Frontal cortex (tissue), 4 donors: Measurements from ENCODE around the gene RPS6KA4. TPM values are rescaled to one million over a fixed set of nuclear protein-coding genes. Genes with fewer than 3 reads are reported as not detected.
A peak's percentile ranks its signal among the peaks of the same experiment; 100 is the strongest.

Experiments used
- DNase-seq, 2 donors: peaks; one replicate each; pipeline ENCODE4 v3.0.0; 2012; ENCODE audit warnings: low spot score in 2 of 2
- FAIRE-seq: peaks from 2 replicates; lab custom pipeline; 2012; peaks lifted over from hg19 to GRCh38; lab: Jason Lieb, UNC
- total RNA-seq: library from RNA; depleted of rRNA; stranded (reverse); fragments of >200 nt; gene quantifications from one replicate; pipeline ENCODE4 v1.2.3, GENCODE V29; 2014
- donor health status: control.
- donor health status: control.
- donor health status: control.

RPS6KA4 gene
- total RNA-seq, 1 donor from 2014 or later = 9.4 TPM

DNA sequence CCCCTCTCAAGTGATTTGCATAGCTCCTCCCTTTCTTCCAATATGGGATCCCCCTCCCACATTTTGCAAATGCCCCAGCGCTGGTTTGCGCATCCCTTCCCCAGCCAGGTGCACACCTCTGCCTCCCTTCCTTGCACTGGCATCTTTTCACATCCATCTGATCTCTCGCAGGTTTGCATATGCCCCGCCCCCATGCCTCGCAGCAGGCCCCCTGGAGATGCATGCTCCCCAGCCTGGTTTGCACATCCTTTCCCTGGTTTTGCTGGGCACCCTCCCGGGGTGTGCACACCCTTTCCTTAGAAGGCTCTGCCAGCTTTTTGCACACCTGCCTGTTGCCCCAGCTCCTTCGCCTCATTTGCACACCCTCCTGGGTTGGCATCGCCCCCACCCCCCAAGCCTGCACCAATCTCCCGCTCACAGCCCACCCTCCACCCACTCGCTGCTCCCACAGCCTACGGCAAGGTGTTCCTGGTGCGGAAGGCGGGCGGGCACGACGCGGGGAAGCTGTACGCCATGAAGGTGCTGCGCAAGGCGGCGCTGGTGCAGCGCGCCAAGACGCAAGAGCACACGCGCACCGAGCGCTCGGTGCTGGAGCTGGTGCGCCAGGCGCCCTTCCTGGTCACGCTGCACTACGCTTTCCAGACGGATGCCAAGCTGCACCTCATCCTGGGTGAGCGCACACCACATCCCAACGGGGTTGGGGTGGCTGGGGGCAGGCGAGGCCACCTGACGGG is 917 bp downstream of the RPS6KA4 start:
- no peak for FAIRE-seq
- DNase-seq = peak; percentile 53 to 66

DNA sequence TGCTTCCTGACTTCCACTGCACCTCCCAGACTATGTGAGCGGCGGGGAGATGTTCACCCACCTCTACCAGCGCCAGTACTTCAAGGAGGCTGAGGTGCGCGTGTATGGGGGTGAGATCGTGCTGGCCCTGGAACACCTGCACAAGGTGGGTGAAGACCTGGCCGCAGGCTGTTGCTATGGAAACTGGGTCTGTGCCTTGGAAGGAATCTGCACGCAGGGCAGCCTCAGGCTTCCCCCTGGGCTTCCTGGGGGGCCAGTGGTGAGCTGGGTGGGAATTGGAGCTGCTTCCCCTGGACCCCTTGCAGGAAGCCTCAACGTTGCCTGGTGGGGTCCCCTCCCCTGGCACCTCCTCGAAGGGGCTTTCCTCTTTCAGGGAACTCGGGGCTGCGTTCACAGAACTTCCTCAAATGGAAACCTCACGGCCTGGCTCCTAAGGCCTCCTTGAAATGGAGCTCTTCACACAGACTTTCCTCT is 1.5 kb downstream of the RPS6KA4 start:
- DNase-seq (peak in 1 of 2 donors; percentile 43), FAIRE-seq (no peak)

DNA sequence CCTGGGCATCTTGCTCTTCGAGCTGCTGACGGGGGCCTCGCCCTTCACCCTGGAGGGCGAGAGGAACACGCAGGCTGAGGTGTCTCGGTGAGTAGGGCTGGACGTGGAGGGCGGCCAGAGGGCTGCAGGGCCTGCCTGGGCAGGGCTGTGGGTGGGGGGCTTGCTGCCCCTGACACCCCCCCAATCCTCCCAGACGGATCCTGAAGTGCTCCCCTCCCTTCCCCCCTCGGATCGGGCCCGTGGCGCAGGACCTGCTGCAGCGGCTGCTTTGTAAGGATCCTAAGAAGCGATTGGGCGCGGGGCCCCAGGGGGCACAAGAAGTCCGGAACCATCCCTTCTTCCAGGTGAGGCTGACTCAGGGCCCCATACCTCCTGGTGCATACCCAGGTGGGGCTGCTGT is 2.7 kb downstream of the RPS6KA4 start:
- no peak for FAIRE-seq
- DNase-seq = no peak

DNA sequence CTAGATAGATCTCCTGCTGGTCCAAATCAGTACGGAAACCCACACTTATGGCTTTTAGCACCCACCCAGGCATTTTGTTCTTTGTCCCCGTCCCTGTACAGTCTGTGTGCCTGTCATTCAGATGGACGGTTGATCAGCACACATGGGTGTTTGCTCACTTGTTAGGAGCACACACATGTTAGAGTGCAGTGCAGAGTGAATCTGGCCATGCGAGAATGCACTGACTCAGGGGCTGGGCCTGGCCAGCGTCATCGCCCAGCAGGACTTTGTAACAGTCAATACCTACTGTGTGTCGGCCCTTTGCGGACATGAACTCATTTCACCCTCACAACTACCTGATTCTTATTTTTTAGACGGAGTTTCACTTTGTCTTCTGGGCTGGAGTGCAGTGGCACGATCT is 3.4 kb downstream of the RPS6KA4 start:
- DNase-seq = no peak
- no peak for FAIRE-seq

DNA sequence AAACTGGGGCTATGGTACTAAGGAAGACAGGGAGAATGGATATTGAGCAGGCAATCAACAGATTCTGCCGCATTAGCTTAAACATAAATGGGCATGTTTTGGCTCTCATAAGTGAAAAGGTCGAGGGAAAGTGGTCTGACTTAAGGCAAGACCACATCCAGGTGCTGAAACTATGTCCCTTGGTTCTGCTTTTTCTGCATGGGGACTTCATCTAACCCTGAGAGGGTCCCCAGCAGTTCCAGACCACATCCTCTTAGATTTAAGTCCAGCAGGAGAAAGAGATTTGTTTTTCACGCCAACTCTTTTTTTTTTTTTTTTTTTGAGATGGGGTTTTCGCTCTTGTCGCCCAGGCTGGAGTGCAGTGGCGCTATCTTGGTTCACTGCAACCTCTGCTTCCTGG is 5.5 kb downstream of the RPS6KA4 start:
- FAIRE-seq = no peak
- DNase-seq = no peak

DNA sequence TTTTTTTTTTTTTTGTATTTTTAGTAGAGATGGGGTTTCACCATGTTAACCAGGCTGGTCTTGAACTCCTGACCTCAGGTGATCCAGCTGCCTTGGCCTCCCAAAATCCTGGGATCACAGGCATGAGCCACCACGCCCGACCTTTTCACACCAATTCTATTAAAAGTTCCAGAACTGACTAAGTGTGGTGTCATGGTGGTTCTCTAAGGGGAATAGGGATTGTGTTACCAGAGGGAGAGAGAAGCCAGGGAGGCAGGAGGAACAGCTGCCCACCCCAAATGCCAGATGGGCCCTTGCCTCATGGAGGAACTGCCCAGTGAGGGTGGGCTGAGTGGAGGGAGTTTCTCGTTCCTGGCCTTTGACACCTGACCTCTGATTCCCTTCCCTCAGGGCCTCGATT is 5.9 kb downstream of the RPS6KA4 start:
- no peak for FAIRE-seq

DNA sequence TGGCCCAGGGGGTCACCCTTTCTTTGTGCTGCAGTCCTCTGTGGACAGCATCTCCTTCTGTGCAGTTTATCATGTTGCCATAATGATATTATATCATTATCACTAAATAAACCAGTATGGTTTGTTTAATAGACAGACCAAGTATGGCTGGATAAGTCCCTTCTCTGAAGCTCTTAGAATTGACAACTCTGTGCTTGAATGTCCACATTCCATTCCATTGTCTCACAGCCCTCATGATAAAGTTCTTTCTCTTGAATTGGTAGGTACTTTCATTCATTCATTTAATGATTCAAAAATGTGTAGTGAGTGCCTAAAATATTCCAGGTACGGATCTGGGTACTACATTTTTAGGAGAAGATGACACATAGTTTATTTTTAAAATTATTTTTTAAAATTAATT is 7.8 kb downstream of the RPS6KA4 start:
- DNase-seq (no peak), FAIRE-seq (no peak)

More for the DNA sequence above, 5.9 kb downstream of the RPS6KA4 start:
- DNase-seq = peak in 1 of 2 donors; percentile 14

DNA sequence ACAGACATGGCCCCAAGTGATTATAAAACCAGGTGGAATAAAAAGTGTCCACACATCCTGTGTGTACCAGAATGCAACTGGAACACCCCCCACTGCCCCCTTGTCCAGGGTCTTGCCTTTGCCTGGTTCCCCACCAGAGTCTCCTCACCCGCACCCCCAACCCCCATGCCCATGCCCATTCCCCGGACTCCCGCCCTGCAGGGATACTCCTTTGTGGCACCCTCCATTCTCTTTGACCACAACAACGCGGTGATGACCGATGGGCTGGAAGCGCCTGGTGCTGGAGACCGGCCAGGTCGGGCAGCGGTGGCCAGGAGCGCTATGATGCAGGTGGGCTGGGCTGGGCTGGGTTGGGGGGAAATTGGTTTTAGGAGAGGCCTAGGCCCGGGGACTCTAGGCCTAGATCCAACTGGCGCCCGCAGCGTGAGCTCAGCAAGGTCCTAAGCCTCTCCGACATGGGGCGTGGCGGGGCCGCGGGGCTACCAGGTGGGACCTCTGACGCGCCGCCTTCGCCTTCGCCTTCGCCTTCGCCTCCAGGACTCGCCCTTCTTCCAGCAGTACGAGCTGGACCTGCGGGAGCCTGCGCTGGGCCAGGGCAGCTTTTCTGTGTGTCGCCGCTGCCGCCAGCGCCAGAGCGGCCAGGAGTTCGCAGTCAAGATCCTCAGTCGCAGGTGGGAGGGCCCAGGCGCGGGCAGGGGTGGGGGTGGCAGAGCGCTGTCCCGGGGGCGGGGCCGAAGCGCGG is 9.1 kb downstream of the RPS6KA4 start:
- peak in 1 of 2 donors; percentile 26 for DNase-seq
- FAIRE-seq = no peak

DNA sequence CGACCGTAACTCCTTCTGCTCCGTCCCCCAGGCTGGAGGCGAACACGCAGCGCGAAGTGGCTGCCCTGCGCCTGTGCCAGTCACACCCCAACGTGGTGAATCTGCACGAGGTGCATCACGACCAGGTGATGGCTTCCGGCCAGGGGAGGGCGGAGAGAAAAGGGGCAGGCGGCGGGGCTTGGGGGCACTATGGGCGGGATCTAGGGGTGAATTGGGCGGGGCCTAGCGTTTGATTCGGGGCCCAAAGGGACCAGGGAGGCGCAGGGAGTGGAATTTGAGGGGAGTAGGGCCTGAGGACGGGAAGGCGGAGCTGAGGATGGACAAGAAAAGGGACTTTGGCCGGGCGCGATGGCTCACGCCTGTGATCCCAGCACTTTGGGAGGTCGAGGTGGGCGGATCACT is 9.7 kb downstream of the RPS6KA4 start:
- no peak for FAIRE-seq
- peak in 1 of 2 donors; percentile 26 for DNase-seq

DNA sequence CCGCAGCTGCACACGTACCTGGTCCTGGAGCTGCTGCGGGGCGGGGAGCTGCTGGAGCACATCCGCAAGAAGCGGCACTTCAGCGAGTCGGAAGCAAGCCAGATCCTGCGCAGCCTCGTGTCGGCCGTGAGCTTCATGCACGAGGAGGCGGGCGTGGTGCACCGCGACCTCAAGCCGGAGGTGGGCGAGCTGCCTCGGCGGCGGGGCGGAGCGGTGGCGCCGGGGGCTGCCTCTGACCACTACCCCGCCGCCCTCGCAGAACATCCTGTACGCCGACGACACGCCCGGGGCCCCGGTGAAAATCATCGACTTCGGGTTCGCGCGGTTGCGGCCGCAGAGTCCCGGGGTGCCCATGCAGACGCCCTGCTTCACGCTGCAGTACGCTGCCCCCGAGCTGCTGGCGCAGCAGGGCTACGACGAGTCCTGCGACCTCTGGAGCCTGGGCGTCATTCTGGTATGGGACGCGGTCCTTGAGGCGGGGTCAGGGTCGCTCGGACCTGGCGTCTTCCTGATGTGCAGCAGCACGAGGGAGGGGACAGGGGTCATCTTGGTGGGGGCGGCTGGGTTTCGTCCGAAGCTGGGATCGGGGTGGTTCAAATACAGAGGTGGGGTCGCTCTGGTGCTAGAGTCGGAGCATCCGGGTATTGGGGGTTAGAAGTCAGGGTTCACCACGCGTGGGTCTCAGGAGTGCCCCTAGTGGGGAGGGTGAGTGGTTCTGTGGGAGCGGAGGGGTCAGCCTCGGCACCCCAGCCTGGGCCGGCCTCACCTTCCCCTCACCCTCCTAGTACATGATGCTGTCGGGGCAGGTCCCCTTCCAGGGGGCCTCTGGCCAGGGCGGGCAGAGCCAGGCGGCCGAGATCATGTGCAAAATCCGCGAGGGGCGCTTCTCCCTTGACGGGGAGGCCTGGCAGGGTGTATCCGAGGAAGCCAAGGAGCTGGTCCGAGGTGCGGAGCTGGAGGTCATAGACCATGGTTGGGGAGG is 10.8 kb downstream of the RPS6KA4 start:
- DNase-seq = peak in 1 of 2 donors; percentile 38
- FAIRE-seq = no peak

DNA sequence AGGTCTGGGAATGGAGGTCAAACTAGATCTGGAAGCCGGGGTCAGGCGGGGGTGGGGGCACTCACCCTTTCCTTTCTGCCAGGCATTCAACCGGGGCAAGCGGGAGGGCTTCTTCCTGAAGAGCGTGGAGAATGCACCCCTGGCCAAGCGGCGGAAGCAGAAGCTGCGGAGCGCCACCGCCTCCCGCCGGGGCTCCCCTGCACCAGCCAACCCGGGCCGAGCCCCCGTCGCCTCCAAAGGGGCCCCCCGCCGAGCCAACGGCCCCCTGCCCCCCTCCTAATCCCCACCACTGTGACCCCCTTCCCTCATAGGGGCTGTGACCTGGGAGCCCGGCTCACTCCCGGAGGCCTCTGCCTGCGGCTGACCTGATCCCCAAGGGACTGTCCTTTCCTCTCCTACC is 12.2 kb downstream of the RPS6KA4 start:
- FAIRE-seq (no peak), DNase-seq (peak in 1 of 2 donors; percentile 40)

DNA sequence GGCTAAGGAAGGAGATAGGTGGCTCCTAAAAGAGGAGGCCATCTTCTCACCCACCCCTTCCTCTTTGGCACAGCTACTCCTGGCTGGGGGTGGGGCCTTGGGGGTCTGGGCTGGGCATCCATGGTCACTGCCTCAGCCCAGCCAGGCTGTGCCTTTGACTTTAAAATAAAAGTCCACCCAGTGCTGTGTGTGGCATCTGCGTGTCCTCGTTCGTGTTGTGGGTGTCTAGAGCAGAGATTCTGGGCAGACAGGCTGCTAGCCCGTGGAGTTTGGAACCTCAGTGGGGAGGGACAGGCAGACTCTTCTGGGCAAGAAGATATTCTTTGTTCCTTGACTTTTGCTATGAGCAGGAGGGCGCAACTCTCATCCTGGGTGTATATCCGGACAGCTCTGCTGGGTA is 13.1 kb downstream of the RPS6KA4 start:
- FAIRE-seq = no peak
- DNase-seq = peak in 1 of 2 donors; percentile 35

DNA sequence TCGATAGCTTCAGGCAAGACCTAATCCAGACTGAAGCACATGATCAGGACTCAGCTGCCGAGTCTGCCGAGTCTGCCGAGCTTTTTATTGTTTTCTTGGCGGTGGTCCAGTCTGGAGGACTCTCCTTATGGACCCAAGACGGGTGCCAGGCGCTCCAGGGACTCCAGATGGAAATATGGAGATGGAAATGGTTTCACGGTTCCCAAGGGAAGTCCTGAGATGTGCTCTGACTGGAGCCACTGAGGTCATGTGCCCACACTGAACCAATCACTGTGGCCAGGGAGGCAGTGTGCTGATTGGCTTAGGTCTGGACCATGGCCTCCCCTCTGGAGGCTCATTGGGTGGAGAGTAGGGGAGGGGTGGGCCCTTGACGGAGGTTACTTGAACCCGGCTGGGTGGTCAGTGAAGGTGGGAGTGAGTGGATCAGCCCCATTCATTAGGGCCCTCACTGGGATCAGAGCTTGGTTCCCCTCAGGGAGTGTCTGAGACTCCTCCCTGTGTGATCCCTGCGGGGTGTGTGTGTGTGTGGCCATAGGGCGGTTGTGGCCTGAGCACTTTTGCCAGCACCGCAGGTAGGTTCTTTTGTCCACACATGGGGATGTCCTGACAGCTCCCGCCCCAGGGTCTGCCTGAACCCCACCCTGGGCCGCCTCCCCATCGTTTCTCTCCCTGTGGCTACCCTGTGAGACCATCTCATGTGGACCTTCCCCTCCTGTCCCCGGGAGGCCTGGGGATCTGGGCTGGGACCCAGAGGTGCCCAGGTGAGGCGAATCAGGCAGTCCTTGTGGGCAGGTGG is 14.0 kb downstream of the RPS6KA4 start:
- DNase-seq = peak; percentile 71 to 77
- FAIRE-seq = no peak

DNA sequence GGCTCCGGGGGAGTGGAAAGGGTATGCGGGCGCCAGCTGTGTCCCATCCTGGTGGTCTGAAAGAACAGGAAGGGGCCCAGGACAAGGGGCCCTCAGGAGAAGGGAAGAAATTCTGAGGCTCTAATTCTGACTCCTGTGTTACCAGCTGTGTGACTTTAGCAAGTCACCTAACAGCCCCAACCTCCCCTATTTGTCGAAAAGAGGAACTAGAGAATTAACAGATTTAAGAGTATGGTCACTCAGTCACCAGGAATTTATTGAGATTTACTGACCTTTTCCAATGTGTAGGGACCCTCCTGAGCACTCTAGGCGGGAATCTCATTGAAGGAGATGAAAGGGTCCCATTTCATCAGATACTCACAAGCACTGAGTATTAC is 14.6 kb downstream of the RPS6KA4 start:
- no peak for DNase-seq
- no peak for FAIRE-seq

DNA sequence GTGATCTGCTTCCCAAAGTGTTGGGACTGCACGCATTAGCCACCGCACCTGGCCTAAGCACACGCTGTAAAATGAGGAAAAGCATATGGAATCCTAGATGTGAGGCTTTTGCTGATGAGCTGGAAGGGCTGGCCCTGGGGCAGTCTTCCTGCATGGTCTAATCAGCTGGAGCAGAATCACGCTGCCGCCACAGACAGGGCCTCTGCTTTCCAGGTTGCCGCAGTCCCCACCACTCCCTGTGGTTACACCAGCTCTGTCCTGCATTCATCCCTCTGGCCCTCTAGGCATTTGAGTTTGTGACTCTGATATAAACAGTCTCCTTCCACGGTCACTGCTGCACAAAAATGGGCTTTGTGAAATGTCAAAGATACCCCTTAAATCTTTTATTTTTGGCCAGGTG is 17.1 kb downstream of the RPS6KA4 start:
- FAIRE-seq (no peak), DNase-seq (no peak)

DNA sequence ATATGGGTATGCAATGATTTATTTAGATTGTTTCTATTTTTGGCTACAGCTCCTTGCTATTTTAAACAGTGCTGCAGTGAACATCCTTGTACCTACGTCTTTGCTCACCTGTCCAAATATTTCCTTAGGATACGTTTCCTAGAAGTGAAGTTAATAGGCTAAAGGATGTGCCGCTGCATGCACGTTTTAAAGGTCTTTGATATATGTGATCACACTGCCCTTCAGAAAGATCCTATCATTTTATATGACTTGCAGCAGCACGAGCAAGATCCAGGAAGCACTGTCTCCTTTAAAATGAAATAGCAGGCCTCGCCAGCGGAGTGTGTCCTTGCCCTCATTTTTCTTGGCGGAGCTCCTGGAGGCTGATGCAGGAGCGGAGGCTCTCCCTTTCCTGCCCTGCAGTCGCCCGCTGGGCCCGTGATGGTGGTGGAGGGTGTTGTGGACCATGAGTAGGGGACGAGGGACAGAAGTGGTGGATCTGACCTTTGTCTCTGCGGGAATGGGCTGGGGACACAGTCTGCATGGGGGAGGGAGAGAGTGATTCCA is 19.4 kb downstream of the RPS6KA4 start:
- no peak for FAIRE-seq
- no peak for DNase-seq

DNA sequence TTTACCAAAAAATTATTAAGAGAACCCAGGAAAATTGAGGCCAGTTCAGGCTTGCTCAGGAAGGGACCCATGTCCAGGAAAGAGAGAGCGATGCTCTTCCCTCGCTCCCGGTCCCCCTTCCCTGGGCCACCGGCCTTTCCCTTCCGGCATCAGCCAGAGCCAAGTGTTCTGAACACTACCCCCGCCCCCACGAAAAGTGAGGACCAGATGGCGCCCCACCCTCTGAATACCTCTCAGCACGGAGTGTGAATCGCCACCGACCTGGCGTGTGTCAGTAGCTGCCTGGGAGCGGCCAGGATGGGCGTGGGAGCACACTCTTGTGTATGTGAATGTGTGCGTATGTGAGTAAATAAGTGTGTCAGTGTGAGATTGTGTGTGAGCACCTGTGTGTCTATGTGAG is 20.2 kb downstream of the RPS6KA4 start:
- FAIRE-seq = no peak
- DNase-seq = no peak

DNA sequence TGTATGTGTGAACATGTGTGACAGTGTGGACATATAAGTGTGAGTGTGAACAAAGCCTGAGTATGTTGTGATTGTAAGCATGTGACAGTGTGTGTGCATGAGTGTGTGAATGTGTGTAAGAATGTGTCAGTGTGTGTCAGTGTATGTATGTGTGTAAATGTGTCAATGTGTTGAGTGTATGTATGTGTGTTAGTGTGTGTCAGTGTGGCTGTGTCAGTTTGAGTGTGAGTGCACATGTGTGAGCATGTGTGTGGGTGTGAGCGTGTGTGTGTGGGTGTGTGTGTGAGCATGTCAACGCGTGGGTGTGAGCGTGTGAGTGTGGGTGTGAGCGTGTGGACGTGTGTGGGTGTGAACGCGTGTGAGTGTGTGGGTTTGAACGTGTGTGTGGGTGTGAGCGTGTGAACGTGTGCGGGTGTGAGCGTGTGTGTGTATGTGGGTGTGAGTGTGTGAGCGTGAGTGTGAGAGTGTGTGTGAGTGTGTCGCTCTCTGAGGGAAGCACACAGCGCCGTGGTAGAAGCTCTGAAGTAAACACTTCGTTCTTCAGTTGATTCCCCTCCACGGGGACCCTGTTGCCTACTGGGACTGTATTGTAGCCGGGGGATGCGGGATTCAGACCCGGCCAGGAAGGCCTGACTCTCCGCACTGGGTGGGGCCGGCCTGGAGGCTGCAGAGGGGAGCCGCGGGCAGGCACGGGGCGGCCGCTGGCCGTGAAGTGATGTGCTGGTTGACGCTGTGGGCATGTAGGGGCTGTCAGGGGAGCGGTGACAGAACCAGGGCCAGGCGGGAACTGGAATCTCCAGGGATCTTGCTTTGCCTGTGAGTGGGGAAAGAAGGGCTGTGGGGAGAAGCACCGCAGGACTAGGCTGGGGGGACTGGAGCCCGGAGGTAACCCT is 21.1 kb downstream of the RPS6KA4 start:
- FAIRE-seq (no peak), DNase-seq (no peak)
